GM03348 (cell line): ENCODE measurements around the gene LBX2.
"Not testable (repeated sequence)": the region's sequence is repeated elsewhere in the genome, so short reads cannot be mapped to it uniquely, and the experiment has no call there.

Experiments used
- DNase-seq: peaks from one replicate; pipeline ENCODE4 v3.0.0; 2012; ENCODE audit warnings: low spot score

LBX2 gene

GRCh38 chr2:74503506-74504475, 4.4 kb upstream of the LBX2 start:
- DNase-seq, result no peak

- peak; percentile 91 for DNase-seq
These were observed 3.5 kb upstream of the LBX2 start for GRCh38 chr2:74502720-74503505.

- DNase-seq, result peak; percentile 27
These were observed 2.8 kb upstream of the LBX2 start for GRCh38 chr2:74502147-74502719.

- no peak for DNase-seq
These were observed 2.1 kb upstream of the LBX2 start for GRCh38 chr2:74501335-74502071.

GRCh38 chr2:74500578-74500946, 1.2 kb upstream of the LBX2 start:
- DNase-seq, result no peak

- DNase-seq, result no peak
These were observed 656 bp upstream of the LBX2 start for GRCh38 chr2:74499940-74500577.

GRCh38 chr2:74498500-74499266, 720 bp downstream of the LBX2 start:
- DNase-seq, result peak; percentile 31

GRCh38 chr2:74497777-74498499, 1.5 kb downstream of the LBX2 start:
- DNase-seq, result peak; percentile 30

GRCh38 chr2:74496997-74497776, 2.2 kb downstream of the LBX2 start:
- DNase-seq, result no peak

GRCh38 chr2:74495440-74495839, 4.0 kb downstream of the LBX2 start:
- no peak for DNase-seq

GRCh38 chr2:74493546-74493945, 5.9 kb downstream of the LBX2 start:
- no peak for DNase-seq

- no peak for DNase-seq
These were observed 7.5 kb downstream of the LBX2 start for GRCh38 chr2:74491648-74492544.

GRCh38 chr2:74489906-74490305, 9.5 kb downstream of the LBX2 start:
- no peak for DNase-seq

GRCh38 chr2:74488643-74489481, 10.5 kb downstream of the LBX2 start:
- DNase-seq, result no peak

- DNase-seq, result no peak
These were observed 13.3 kb downstream of the LBX2 start for GRCh38 chr2:74486141-74486540.

GRCh38 chr2:74483675-74484164, 15.7 kb downstream of the LBX2 start:
- DNase-seq, result not testable (repeated sequence)
